Astrocyte (in vitro differentiated cells and primary cell): ENCODE measurements around the gene PLXNB2. TPM values are rescaled to one million over a fixed set of nuclear protein-coding genes. Genes with fewer than 3 reads are reported as not detected.

ENCODE experiments used
- DNase-seq: peaks from one replicate; pipeline ENCODE4 v3.0.0-alpha.2; 2010; ENCODE audit warnings: low read depth
- FAIRE-seq: peaks from 2 replicates; lab custom pipeline; 2011; peaks lifted over from hg19 to GRCh38; lab: Jason Lieb, UNC
- H2AFZ ChIP-seq: 2 replicates; pipeline ENCODE4 v1.6.0; 2012; ENCODE audit warnings: low read depth, low read length, inconsistent platforms
- H3K27ac ChIP-seq: 2 replicates; pipeline ENCODE4 v1.5.1; 2011; ENCODE audit warnings: low read depth, low read length, inconsistent platforms
- H3K27me3 ChIP-seq: 2 replicates; pipeline ENCODE4 v1.6.0; 2011; ENCODE audit warnings: low read length, inconsistent platforms; ENCODE audit not compliant: insufficient read depth
- H3K36me3 ChIP-seq: 2 replicates; pipeline ENCODE4 v1.5.1; 2011; ENCODE audit warnings: low read length, inconsistent platforms; ENCODE audit not compliant: insufficient read depth
- H3K4me1 ChIP-seq: 2 replicates; pipeline ENCODE4 v1.5.1; 2011; ENCODE audit warnings: low read length, inconsistent platforms; ENCODE audit not compliant: insufficient read depth
- H3K4me2 ChIP-seq: 2 replicates; pipeline ENCODE4 v1.6.0; 2012; ENCODE audit warnings: low read length, inconsistent platforms
- H3K4me3 ChIP-seq: 2 replicates; pipeline ENCODE4 v1.5.1; 2011; ENCODE audit warnings: low read depth, mild to moderate bottlenecking, low read length, inconsistent platforms; ENCODE audit not compliant: insufficient read depth
- H3K79me2 ChIP-seq: 2 replicates; pipeline ENCODE4 v1.6.0; 2012; ENCODE audit warnings: mild to moderate bottlenecking, low read length, inconsistent platforms; ENCODE audit not compliant: insufficient read depth
- H3K9ac ChIP-seq: 2 replicates; pipeline ENCODE4 v1.6.0; 2012; ENCODE audit warnings: mild to moderate bottlenecking, low read length, inconsistent platforms
- H3K9me3 ChIP-seq: 2 replicates; pipeline ENCODE4 v1.5.1; 2012; ENCODE audit warnings: low read depth, mild to moderate bottlenecking, low read length, inconsistent platforms; ENCODE audit not compliant: insufficient read depth
- H4K20me1 ChIP-seq: 2 replicates; pipeline ENCODE4 v1.6.0; 2012; ENCODE audit warnings: low read length, inconsistent platforms; ENCODE audit not compliant: insufficient read depth
- H3K27ac Mint-ChIP-seq: one replicate; pipeline ENCODE4 v1.8.0; 2021; ENCODE audit warnings: mild to moderate bottlenecking, mixed read lengths; ENCODE audit not compliant: unreplicated experiment
- H3K27me3 Mint-ChIP-seq: one replicate; pipeline ENCODE4 v1.8.0; 2021; ENCODE audit warnings: low read depth, mixed read lengths; ENCODE audit not compliant: unreplicated experiment
- H3K36me3 Mint-ChIP-seq: one replicate; pipeline ENCODE4 v1.8.0; 2021; ENCODE audit warnings: low read depth, mixed read lengths; ENCODE audit not compliant: unreplicated experiment
- H3K4me1 Mint-ChIP-seq: one replicate; pipeline ENCODE4 v1.8.0; 2021; ENCODE audit warnings: low read depth, mixed read lengths; ENCODE audit not compliant: unreplicated experiment
- H3K4me3 Mint-ChIP-seq: one replicate; pipeline ENCODE4 v1.8.0; 2021; ENCODE audit warnings: mild to moderate bottlenecking, moderate library complexity, mixed read lengths; ENCODE audit not compliant: unreplicated experiment
- H3K9me3 Mint-ChIP-seq: one replicate; pipeline ENCODE4 v1.8.0; 2021; ENCODE audit warnings: mild to moderate bottlenecking, mixed read lengths; ENCODE audit not compliant: unreplicated experiment
- EZH2 ChIP-seq: IDR thresholded peaks from 2 replicates; pipeline ENCODE4 v1.6.1; 2012; ENCODE audit warnings: mild to moderate bottlenecking, low read length, inconsistent platforms; ENCODE audit not compliant: insufficient read depth
- total RNA-seq: library from RNA; stranded (reverse); gene quantifications from 2 replicates; pipeline ENCODE4 v1.2.1, GENCODE V29; 2021
- TF ChIP-seq, protein P1 (sequence below): IDR thresholded peaks from 2 replicates; pipeline ENCODE4 v1.5.1; 2011; ENCODE audit warnings: low read depth, mild to moderate bottlenecking, inconsistent platforms, low read length, moderate library complexity; ENCODE audit not compliant: insufficient read depth

PLXNB2 gene
- total RNA-seq, 1 donor from 2014 or later: 327 TPM

DNA sequence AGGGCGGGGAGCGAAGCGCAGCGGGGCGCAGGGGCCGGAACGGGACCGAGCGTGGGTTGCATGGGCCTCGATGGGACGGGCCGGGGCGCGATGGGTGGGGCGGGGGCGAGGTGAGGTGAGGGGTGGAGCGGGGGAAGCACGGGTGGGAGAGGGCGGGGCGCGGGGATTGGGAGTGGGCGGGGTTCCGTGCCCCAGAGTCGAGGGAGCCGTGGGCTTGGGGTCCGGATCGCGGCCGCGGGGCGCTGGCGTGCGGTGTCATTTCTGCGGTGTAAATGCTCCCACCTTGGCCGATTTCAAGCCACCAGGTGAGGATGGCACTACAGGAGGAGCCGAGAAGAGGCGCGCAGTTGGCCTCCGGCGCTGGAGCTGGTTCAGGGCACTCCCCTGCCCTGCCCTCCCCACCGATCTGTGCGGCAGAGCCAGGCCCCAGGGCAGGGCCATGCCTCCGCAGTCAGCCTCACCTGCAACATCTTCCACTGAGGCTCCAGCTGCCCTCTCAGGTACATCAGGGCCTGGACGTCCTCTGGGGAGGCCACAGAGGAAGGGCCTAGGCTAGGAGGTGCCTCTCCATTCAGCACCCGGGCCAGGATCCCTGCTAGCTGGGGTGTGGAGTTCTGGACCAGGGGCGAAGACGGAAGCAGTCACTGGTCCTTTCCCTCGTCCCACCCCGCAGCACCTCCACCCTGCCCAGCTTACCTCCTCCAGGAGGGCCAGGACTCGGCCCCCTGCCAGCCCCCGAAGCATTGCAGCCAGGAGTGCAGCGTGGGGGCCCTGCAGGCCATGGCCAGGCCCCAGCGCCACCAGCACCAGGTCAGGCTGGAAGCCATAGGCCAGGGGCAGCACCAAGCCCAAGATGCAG is 62.0 kb downstream of the PLXNB2 start:
- peak overlapping the region; percentile 90 for H3K27ac ChIP-seq
- no peaks in the 10 kb centered on the region for H3K27me3 ChIP-seq
- FAIRE-seq (no peak), DNase-seq (no peak)
- peak overlapping the region; percentile 98 for H3K27ac Mint-ChIP-seq
- TF ChIP-seq, protein P1, sequence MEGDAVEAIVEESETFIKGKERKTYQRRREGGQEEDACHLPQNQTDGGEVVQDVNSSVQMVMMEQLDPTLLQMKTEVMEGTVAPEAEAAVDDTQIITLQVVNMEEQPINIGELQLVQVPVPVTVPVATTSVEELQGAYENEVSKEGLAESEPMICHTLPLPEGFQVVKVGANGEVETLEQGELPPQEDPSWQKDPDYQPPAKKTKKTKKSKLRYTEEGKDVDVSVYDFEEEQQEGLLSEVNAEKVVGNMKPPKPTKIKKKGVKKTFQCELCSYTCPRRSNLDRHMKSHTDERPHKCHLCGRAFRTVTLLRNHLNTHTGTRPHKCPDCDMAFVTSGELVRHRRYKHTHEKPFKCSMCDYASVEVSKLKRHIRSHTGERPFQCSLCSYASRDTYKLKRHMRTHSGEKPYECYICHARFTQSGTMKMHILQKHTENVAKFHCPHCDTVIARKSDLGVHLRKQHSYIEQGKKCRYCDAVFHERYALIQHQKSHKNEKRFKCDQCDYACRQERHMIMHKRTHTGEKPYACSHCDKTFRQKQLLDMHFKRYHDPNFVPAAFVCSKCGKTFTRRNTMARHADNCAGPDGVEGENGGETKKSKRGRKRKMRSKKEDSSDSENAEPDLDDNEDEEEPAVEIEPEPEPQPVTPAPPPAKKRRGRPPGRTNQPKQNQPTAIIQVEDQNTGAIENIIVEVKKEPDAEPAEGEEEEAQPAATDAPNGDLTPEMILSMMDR: no peak
- no peak for TF ChIP-seq EZH2
- H3K36me3 ChIP-seq: no peaks in the 10 kb centered on the region
- peaks cover 85% of the 10 kb centered on the region for H3K79me2 ChIP-seq
- peaks cover 14% of the 10 kb centered on the region for H3K4me1 Mint-ChIP-seq
- H3K36me3 Mint-ChIP-seq: peaks cover 5% of the 10 kb centered on the region
- H2AFZ ChIP-seq: peak overlapping the region; percentile 88
- peaks cover 42% of the 10 kb centered on the region for H3K4me1 ChIP-seq
- H3K27me3 Mint-ChIP-seq: no peaks in the 10 kb centered on the region
- peak overlapping the region; percentile 99 for H3K4me2 ChIP-seq
- peaks cover 65% of the 10 kb centered on the region for H4K20me1 ChIP-seq
- H3K9me3 ChIP-seq: no peaks in the 10 kb centered on the region
- peak overlapping the region; percentile 94 for H3K9ac ChIP-seq
- H3K4me3 ChIP-seq: peak overlapping the region; percentile 83
- H3K4me3 Mint-ChIP-seq: peak overlapping the region; percentile 97
- no peaks in the 10 kb centered on the region for H3K9me3 Mint-ChIP-seq

DNA sequence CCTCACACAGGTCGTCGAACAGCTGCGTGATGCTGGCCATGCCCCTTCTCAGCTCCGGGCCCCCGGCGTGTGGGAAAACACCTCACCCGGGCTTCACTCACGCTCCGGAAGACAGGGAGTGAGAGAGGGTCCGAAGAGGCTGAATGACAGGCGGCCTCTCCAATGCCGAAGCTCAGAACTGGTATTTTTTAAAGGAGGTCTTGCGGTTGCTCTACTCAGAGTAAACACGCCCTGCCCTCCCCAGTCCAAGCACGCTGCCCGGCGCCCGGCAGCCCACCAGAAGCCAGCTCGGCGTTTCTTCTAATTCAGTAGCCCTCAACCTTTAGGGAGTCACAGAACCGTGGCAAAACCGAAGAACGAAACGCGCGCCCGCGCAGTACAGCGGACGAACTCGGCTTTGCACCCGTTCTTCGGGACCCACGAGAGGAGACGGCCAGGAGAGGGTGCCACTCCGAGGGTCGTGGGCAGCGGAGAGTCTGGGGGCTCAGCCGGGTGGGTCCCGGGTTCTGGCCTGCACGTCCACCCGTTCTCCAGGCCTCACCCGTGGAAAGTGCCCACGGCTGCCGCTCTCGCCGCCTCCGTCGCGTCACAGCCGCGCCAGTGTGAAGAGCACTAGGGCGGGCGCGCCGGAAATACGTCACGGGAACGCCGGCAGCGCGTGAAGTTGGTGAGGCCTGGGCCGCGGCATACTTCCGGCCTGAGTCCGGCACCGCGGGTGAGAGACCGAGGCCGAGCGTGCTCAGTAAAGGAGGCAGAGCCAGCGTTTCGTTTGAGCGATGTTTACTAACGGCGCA is 62.8 kb downstream of the PLXNB2 start, which contains the start of gene TUBGCP6:
TUBGCP6 (minus strand) TSS at position 604 of the 794 bp plus-strand sequence; CDS start at position 40, 564 bp downstream.
- Mint-ChIP-seq H3K27me3 (no peaks in the 10 kb centered on the region), H3K27ac (peak within 1 kb of the TSS; percentile 98), H3K4me1 (peaks cover 12% of the 10 kb centered on the region), H3K4me3 (peak within 1 kb of the TSS; percentile 97), H3K36me3 (peaks cover 5% of the 10 kb centered on the region), H3K9me3 (no peaks in the 10 kb centered on the region)
- TF ChIP-seq, protein P1: no peak
- Histone ChIP-seq H3K79me2 (peaks cover 85% of the 10 kb centered on the region), H3K4me3 (peak within 1 kb of the TSS; percentile 83), H2AFZ (peak within 1 kb of the TSS; percentile 88), H3K4me2 (peak within 1 kb of the TSS; percentile 99), H3K9me3 (no peaks in the 10 kb centered on the region), H3K27ac (peak within 1 kb of the TSS; percentile 90), H3K36me3 (no peaks in the 10 kb centered on the region), H3K4me1 (peaks cover 35% of the 10 kb centered on the region), H3K27me3 (no peaks in the 10 kb centered on the region), H4K20me1 (peaks cover 66% of the 10 kb centered on the region), H3K9ac (peak within 1 kb of the TSS; percentile 94)
- DNase-seq: peak; percentile 86
- FAIRE-seq: no peak
